ENCODE data around the gene HSPA6.
"Not testable (repeated sequence)": the region's sequence is repeated elsewhere in the genome, so short reads cannot be mapped to it uniquely, and the experiment has no call there.

- TF ChIP-seq CTCF (conservative IDR thresholded peaks at IDR 0.05); EZH2 (IDR thresholded peaks at IDR 0.05; ENCODE audit: low read depth): not testable (repeated sequence)
Observed at GRCh38 chr1:161553631-161554030, 29.3 kb downstream of the HSPA6 start.

Data from PC-9 (cell line).